Hepatocyte (in vitro differentiated cells): ENCODE results near the gene VWA8.

ENCODE experiments used
- CTCF ChIP-seq: fragments of 200-600 bp; sonication (generic); IDR thresholded peaks from 2 replicates; pipeline ENCODE4 v1.5.1; 2016; ENCODE audit warnings: antibody characterized with exemption, mild to moderate bottlenecking; ENCODE audit not compliant: poor library complexity
- EZH2 ChIP-seq: fragments of 200-600 bp; sonication (generic); IDR thresholded peaks from 2 replicates; pipeline ENCODE4 v1.6.1; 2016; ENCODE audit warnings: antibody characterized with exemption, mild to moderate bottlenecking, borderline replicate concordance

DNA sequence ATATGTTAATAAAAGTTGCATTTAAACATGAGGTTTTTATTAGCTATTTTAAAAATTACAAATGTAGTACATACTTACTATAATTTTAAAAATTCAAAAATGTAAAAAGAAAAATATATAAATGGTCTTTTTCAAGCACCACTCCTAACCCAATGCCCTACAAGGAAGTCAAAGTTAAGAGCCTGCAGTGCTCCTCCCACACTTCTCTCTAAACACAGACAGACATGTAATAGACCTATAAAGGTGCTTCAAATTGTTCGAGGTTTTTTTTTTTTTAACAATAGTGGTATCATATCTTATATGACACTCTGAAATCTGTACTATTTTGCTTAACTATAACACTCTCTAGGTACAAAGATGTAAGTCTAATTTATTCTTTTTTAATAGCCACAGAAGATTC, 25.4 kb downstream of the VWA8 start:
- no peak for TF ChIP-seq CTCF
- no peak for TF ChIP-seq EZH2
